HG03097 (cell line): ENCODE data around the gene SERPINI1.
A peak's percentile ranks its signal among the peaks of the same experiment; 100 is the strongest.

Experiments used
- ATAC-seq: cut with Tn5 transposase; IDR thresholded peaks from one replicate; pipeline ENCODE4 v1.9.1; 2021; ENCODE audit not compliant: unreplicated experiment, low FRiP score

Gene SERPINI1

GRCh38 chr3:167733961-167734497, 1.5 kb upstream of the SERPINI1 start:
- ATAC-seq = no peak

DNA sequence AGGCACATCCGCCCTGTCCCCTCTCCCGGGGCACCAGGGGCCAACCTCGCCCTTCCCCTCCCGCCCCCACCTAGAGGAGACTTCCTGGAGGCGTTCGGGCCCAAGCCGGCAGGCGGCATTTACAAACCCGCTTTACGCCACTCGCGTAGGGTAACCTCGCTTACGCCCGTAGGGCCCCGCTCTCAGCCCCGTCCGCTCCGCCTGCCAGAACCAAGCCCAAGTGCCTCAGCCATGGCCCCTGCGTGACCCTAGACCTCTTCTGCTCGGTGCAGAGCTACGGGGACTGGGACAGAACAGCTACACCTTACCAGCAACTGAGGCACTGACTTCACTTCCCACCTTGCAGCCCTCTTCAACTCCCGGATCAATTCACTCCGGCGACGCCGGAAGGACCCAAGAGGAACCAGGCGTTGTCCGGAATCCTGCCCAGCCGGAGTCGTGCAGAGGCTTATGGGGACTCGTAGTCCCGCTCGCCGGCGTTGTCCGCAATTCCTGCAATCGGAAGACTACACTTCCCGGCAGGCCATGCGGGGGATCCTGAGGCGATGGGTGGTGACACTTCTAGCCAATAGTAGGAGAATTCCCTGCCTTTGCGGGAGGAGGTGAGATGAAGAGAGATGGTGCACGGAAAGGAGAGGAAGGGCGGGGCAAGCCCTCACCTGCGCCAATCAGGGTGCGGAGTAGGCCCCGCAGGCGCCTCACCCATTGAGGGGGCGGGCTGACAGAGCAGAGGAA, 856 bp upstream of the SERPINI1 start, which contains the start of gene PDCD10:
Gene PDCD10 (minus strand): TSS at position 395 of the 735 bp plus-strand sequence. CDS start 14,735 bp downstream, outside the sequence.
- ATAC-seq = peak; percentile 91

GRCh38 chr3:167736264-167736787, 805 bp downstream of the SERPINI1 start:
- no peak for ATAC-seq

DNA sequence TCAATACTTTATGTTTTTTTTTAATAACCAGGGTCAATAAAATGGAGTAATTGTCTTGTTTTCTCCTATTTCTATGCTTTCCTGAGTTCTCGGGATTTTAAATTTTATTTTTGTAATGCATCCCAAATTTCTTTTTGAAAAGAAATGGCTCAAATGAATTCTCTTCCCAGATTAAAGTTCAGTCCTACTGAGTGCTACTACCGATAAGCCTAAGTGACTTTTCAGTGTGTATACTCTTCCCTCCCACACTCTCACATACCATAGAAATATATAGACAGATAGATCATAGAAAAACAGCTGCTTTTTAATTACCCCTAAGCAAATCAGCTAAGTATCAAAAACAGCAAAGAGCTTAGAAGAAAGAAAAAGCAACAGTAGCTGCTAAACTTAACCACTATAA, 1.5 kb downstream of the SERPINI1 start:
- ATAC-seq = no peak

GRCh38 chr3:167738037-167738436, 2.5 kb downstream of the SERPINI1 start:
- no peak for ATAC-seq

- no peak for ATAC-seq
Observed at GRCh38 chr3:167739190-167739810, 3.8 kb downstream of the SERPINI1 start.

GRCh38 chr3:167740961-167741587, 5.6 kb downstream of the SERPINI1 start:
- ATAC-seq = peak; percentile 90

GRCh38 chr3:167742338-167742737, 6.8 kb downstream of the SERPINI1 start:
- no peak for ATAC-seq

DNA sequence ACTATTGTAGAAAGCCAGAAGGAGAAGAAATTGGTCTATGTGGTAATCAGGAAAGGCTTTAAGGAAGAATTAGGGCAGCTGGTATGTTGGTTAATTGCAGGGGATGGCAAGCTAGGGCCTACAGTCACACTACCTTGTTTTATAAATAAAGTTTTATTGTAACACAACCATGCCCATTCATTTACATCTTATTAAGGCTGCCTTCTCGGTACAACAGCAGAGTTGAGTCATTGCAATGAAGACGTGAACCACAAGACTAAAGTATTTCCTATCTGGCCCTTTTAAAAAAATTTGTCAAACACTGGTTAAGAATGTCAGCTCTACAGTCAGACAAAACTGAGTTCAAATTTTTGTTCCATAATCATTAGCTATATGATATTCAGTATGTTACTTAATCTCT, 8.3 kb downstream of the SERPINI1 start:
- ATAC-seq = no peak

DNA sequence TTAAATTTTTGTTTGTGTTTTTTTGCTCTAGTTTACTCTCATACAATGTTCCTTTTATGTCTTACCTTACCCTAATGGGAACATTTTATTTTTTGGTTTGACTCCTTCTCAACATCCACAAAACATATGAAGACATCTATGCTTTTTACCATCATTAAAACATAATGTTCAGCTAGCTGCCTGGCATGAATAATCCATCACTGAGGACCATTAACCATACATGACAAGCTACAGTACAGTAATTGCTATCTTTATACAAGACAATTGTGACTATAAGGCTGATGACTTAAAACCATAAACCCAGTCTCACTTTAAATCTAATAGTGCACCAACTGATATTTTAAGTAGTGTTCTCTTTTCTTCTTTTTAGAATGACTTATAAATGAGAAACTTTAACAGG, 13.7 kb downstream of the SERPINI1 start:
- no peak for ATAC-seq

- ATAC-seq = no peak
Observed at GRCh38 chr3:167749728-167750127, 14.2 kb downstream of the SERPINI1 start.

GRCh38 chr3:167750272-167750971, 14.9 kb downstream of the SERPINI1 start:
- ATAC-seq = peak; percentile 99

GRCh38 chr3:167754049-167754448, 18.5 kb downstream of the SERPINI1 start:
- no peak for ATAC-seq

- no peak for ATAC-seq
Observed at GRCh38 chr3:167761302-167761701, 25.8 kb downstream of the SERPINI1 start.

DNA sequence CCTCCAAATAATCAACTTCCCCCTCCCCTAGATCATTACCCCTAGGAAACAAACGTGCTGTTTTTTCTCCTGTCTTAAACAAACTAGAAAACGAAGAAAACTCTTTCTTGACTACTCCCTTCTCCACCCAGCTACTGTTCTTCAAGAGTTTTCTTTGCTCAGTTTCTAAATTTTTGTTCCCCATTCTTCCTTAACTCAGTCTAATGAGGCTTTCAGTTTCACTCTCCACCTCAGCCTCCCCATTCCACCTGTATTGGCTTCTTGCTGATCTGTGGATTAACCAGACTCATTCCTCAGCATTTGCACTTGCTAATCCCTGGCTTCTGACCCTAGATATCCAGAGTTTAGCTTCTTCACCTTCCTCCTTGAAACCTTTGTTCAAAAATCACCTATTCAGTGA, 26.8 kb downstream of the SERPINI1 start:
- ATAC-seq = no peak

- ATAC-seq = peak; percentile 54
Observed at GRCh38 chr3:167772992-167773391, 37.5 kb downstream of the SERPINI1 start.

DNA sequence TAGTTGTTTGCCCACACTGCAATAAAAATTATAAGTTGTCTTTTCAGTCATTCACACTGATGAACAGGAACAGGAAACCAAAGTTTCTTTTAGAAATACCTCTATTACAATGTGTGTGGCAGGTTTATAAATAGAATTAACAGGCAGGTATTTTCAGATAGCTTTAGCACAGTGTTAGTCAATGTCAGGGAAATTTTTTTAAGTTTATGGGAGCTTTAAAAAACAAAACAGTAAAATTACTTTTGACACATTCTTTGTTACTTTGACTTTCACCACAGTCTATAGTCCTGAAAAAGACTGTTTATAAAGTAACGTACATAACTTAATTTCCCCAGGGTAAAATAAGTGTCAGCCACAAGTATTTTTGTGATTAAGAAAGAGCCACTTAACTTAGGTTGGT, 38.1 kb downstream of the SERPINI1 start:
- ATAC-seq = peak; percentile 67

DNA sequence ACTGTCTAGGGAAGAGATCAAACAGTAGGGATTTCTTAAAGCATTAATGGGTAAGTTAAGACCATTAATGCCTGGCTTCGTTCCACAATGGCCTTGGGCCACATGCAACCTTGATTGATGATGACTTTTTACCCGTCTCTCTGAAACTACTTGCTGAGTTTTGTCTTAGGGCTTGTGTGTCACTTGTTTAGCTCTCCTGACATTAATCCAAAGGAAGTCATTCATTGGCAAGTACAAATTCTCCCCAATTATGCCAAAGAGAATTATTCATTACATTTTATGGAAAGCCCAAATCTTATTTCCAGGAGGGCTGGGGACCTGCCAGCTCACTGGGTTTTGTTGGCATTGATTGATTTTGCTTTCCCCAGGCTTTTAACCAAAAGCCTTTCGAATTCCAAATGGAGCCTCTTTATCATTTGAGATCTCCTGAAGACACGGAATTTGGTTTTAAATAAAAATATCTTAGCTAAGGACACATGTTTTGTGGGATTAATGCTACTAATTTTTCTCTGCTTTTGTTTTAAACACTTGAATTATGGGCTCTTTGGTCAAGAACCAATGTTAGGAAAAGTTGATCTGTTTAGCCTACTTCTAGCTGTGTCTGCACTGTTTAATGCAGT, 40.7 kb downstream of the SERPINI1 start:
- no peak for ATAC-seq

GRCh38 chr3:167777356-167777755, 41.8 kb downstream of the SERPINI1 start:
- no peak for ATAC-seq

GRCh38 chr3:167780214-167780883, 44.8 kb downstream of the SERPINI1 start:
- ATAC-seq = no peak
